Stomach smooth muscle (tissue), 2 donors: ENCODE measurements around the gene SRD5A1.
A peak's percentile ranks its signal among the peaks of the same experiment; 100 is the strongest.

ENCODE experiments used
- H3K27ac ChIP-seq: one replicate; pipeline ENCODE4 v1.7.0; 2013; ENCODE audit warnings: mild to moderate bottlenecking, low read length, inconsistent platforms
- H3K27me3 ChIP-seq, 2 donors: one replicate each; pipeline ENCODE4 v1.7.0; 2013; ENCODE audit warnings: low read length in 2 of 2; ENCODE audit not compliant: insufficient read depth in 2 of 2, control insufficient read depth in 1 of 2
- H3K36me3 ChIP-seq, 2 donors: one replicate each; pipeline ENCODE4 v1.7.0; 2013; ENCODE audit warnings: low read length in 2 of 2; ENCODE audit not compliant: control insufficient read depth in 2 of 2, insufficient read depth in 2 of 2
- H3K4me1 ChIP-seq: one replicate; pipeline ENCODE4 v1.7.0; 2013; ENCODE audit warnings: low read length; ENCODE audit not compliant: control insufficient read depth, insufficient read depth
- H3K4me3 ChIP-seq, 2 donors: one replicate each; pipeline ENCODE4 v1.7.0; 2013; ENCODE audit warnings: low read length in 2 of 2
- H3K9ac ChIP-seq, 2 donors: one replicate each; pipeline ENCODE4 v1.7.0; 2013; ENCODE audit warnings: low read length in 2 of 2, mild to moderate bottlenecking in 1 of 2
- H3K9me3 ChIP-seq, 2 donors: one replicate each; pipeline ENCODE4 v1.7.0; 2013; ENCODE audit warnings: low read length in 2 of 2; ENCODE audit not compliant: control insufficient read depth in 2 of 2
- donor health status: healthy.
- donor health status: Pancreatic carcinoma.

Gene SRD5A1, protein sequence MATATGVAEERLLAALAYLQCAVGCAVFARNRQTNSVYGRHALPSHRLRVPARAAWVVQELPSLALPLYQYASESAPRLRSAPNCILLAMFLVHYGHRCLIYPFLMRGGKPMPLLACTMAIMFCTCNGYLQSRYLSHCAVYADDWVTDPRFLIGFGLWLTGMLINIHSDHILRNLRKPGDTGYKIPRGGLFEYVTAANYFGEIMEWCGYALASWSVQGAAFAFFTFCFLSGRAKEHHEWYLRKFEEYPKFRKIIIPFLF

DNA sequence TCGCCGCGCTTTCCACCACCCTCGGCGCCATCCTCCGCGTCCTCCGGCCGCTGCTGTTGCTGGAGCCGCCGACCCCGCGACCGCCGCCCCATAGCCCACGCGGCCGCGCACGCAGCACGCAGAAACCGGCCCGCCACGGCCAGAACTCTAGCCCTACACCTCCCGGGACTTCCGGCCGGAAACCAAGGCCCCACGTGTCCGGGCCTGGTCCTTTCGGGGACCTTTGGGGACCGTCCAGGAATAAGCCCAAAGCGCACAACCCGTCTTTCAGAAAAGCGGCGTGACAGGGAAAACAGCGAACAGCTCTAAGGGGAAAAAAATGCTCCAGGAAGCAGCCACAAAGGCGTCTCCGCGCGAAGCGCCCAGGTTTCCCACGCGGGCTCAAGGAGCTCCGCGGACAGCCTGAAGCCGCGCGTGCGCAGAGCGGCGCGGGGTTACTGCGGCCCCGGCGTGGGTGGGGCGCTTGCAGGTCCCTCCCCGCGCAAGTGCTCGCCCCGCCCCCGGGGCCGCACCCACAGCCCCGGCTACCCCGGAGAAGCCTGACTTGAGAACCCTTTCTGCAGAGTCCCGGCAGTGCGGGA is at the start of gene SRD5A1, which contains the start of gene NSUN2:
Gene SRD5A1, plus strand, starts transcription at position 553 of the 581 bp plus-strand sequence. CDS start 137 bp downstream, outside the sequence.
Gene NSUN2, minus strand, starts transcription at position 157 of the 581 bp plus-strand sequence. Its CDS starts 65 bp downstream, at position 92.
- H3K36me3 ChIP-seq: peaks cover 3 to 14% of the 10 kb centered on the region in 2 donors
- H3K27me3 ChIP-seq: no peaks in the 10 kb centered on the region
- H3K9ac ChIP-seq: peak within 1 kb of the TSS; percentile 90 to 93
- H3K9me3 ChIP-seq: no peaks in the 10 kb centered on the region
- H3K27ac ChIP-seq: peak within 1 kb of the TSS; percentile 91
- H3K4me1 ChIP-seq: peaks cover 40% of the 10 kb centered on the region
- H3K4me3 ChIP-seq: peak within 1 kb of the TSS; percentile 92

DNA sequence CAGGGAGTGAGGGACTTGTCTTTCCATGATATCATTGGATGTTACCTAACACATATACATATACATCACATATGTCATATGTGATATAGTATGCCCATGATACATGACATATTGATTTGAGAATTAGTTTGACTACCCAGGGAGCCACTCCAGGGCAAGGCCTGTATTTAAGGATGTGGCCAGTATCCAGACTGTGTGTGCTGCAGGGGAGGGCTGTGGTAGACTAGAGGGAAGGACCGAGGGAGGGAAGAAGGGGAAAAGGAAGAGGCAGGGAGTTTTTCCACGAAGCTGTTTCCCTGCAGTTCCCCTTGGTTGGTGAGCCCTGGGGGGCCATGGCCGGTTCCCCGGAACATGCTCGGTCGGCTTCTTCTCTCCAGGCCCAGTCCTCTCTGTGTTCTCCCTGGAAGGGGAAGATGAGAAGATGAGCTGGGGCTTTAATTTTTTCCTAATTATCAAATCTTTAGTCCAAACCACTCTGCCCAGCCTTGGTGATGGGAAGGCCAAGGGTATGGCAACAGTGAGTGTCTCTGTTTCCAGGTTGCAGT is 49.1 kb upstream of the SRD5A1 start:
- Histone ChIP-seq H3K9me3 (peaks cover 0 to 4% of the 10 kb centered on the region in 2 donors), H3K27ac (no peak overlapping the region), H3K9ac (no peak overlapping the region), H3K4me3 (no peak overlapping the region), H3K36me3 (no peaks in the 10 kb centered on the region), H3K4me1 (peaks cover 10% of the 10 kb centered on the region), H3K27me3 (no peaks in the 10 kb centered on the region)

DNA sequence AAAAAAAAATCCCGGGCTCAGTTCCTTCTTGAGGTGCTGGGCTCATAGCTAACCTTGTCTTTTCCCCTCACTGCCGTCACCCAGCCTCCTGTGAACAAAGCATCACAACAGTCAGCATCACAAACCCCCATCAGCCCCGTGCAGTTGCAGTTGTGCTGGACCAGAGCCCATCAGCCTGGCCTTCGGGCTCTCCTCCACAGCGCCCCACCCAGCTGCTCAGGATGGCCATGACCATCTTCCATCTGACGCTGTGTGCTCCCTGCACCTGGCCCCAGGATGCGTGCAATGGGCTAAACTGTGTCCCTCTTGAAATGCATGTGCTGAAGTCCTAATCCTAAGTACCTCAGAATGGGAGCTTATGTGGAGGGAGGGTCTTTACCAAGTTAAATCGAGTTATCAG is 48.5 kb upstream of the SRD5A1 start:
- no peaks in the 10 kb centered on the region for H3K27me3 ChIP-seq
- H3K36me3 ChIP-seq: no peaks in the 10 kb centered on the region
- peaks cover 10% of the 10 kb centered on the region for H3K4me1 ChIP-seq
- peaks cover 0 to 4% of the 10 kb centered on the region in 2 donors for H3K9me3 ChIP-seq
- no peak overlapping the region for H3K27ac ChIP-seq
- H3K9ac ChIP-seq: no peak overlapping the region
- H3K4me3 ChIP-seq: no peak overlapping the region

DNA sequence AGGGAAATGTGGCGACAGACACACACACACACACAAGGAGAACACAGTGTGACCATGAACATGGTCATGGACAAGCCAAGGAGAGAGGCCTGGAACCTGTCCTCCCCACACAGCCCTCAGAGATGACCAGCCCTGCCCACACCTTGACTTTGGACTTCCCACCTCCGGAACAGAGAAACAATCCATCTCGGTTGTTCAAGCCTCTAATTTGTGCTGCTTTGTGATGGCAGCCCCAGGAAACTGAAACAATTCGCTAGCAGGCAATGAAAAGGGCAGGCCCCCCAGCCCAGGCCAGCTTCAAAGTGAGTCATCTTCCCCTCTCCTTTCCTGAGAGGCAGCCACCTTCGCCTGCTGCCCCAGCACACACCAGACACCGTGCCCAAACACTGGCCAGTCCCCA is 48.1 kb upstream of the SRD5A1 start:
- H3K4me3 ChIP-seq: no peak overlapping the region
- H3K9me3 ChIP-seq: peaks cover 0 to 4% of the 10 kb centered on the region in 2 donors
- no peaks in the 10 kb centered on the region for H3K27me3 ChIP-seq
- peaks cover 10% of the 10 kb centered on the region for H3K4me1 ChIP-seq
- H3K9ac ChIP-seq: no peak overlapping the region
- no peaks in the 10 kb centered on the region for H3K36me3 ChIP-seq
- no peak overlapping the region for H3K27ac ChIP-seq

DNA sequence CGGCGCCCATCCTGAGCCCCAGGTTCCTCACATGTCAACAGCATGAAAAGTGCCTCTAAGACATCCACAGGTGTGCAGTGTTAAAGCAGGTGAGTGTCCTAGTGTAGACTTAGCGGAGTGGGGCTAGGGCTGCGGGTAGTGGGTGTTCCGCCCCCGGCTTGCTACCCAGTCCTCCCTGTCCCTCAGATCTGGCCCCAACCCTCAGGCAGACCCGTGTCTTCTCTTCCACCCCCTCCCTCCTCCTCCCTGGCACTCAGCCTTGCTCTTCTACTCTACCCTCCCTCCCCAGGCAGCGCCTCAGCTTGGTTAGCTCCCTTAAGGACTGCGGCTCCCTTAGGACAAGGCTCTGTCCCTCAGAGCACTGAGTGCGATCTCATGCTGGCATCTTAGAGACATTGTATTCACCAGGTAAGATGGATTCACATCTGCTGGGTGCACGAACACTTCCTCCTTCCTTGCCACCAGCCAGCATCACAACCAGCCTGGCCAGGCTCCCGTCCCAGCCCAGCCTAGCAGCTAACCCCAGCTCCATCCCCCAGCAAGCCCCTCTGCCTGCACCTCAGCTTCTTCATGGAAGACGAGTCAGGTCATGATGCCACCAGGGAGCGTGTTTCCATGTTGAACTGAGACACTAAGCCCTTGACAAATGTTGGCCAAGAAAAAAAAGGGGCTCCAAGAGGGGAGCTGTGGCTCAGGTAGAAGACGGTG is 47.1 kb upstream of the SRD5A1 start:
- no peak overlapping the region for H3K27ac ChIP-seq
- H3K4me1 ChIP-seq: peaks cover 10% of the 10 kb centered on the region
- H3K9me3 ChIP-seq: peaks cover 0 to 4% of the 10 kb centered on the region in 2 donors
- H3K9ac ChIP-seq: no peak overlapping the region
- H3K36me3 ChIP-seq: no peaks in the 10 kb centered on the region
- no peaks in the 10 kb centered on the region for H3K27me3 ChIP-seq
- H3K4me3 ChIP-seq: no peak overlapping the region

DNA sequence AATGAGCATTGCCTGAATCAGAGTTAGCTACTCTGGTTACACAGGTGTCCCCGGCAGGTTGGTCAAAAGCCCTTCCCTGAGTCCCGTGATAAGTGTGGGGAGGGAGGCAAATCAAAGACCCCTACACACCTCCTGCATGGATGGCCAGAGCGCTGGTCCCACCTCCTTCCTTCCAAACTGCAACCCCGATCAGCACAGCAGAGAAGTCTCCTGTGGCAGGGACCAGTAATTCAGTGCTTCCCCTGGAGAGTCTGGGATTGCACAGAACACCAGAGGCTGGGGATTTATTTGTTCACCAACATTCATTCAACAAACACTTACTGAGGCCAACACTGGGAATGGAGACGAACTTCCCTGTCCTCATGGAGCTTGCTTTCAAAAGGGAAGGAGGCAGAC is 46.6 kb upstream of the SRD5A1 start:
- Histone ChIP-seq H3K27ac (no peak overlapping the region), H3K4me3 (no peak overlapping the region), H3K9me3 (peaks cover 0 to 4% of the 10 kb centered on the region in 2 donors), H3K27me3 (no peaks in the 10 kb centered on the region), H3K4me1 (peaks cover 10% of the 10 kb centered on the region), H3K36me3 (no peaks in the 10 kb centered on the region), H3K9ac (no peak overlapping the region)

DNA sequence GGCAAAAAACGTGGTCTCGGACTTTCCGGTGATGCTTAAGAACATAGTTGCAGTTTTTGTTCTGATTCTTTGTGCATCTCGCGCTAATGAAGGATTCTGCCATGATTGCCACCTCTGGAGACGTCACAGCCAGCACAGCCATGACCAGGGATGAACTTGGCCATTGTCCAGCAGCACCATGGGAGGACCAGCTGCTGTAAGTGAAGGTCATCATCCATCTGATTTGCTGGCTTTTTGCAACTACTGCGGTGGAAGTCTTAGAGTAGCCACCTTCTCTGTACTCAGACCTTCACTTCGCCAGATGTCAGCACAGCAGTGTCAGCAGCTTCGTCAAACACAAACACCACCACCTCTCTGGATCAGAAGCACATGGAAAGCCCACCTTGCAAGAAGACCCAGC is 46.1 kb upstream of the SRD5A1 start:
- no peak overlapping the region for H3K9ac ChIP-seq
- no peaks in the 10 kb centered on the region for H3K36me3 ChIP-seq
- peaks cover 0 to 4% of the 10 kb centered on the region in 2 donors for H3K9me3 ChIP-seq
- H3K4me3 ChIP-seq: no peak overlapping the region
- H3K4me1 ChIP-seq: peaks cover 10% of the 10 kb centered on the region
- H3K27ac ChIP-seq: no peak overlapping the region
- H3K27me3 ChIP-seq: no peaks in the 10 kb centered on the region

DNA sequence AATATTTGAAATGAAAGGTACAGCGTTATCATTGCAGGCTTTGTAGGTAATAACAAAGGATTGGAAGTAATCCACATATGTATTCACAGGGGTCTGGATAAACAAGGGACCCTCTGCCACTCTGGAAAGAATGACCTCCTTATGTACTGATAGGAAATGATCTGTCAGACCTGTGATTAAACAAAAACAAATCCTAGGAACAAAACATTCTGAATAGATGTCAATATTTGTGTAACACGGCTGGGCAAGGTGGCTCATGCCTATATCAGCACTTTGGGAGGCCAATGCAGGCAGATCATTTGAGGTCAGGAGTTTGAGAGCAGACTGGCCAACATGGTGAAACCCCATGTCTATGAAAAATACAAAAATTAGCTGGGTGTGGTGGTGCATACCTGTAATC is 42.7 kb upstream of the SRD5A1 start:
- peaks cover 0 to 4% of the 10 kb centered on the region in 2 donors for H3K9me3 ChIP-seq
- no peak overlapping the region for H3K27ac ChIP-seq
- no peak overlapping the region for H3K4me3 ChIP-seq
- H3K36me3 ChIP-seq: no peaks in the 10 kb centered on the region
- H3K27me3 ChIP-seq: no peaks in the 10 kb centered on the region
- no peaks in the 10 kb centered on the region for H3K4me1 ChIP-seq
- no peak overlapping the region for H3K9ac ChIP-seq

DNA sequence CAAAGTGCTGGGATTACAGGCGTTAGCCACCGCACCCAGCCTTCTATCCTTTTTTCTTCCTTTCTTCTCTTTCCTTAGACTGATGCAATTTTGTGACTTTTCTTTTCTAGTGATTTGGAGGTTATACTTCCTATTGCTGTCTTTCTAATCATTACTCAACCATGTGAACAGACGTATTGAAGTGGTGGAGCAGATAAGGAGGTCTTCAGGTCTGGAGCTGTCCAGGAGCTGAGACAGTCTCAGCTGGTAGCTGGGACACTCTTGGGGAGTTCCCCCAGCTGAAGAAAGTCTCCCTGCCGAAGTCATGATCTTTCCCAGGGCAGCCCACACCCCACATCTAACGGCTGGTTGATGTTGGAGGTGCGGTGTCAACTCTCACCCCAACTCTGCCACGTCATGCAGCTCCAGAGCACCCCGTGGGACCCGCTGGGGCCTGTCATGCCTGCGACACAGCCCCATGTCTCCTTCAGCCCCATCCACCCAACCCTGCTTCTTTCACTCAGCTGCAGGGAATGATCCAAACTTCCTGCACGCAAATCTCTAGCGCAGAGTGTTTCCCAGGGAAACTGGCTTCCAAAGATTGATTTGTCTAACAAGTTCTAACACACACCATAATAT is 41.5 kb upstream of the SRD5A1 start:
- Histone ChIP-seq H3K27ac (no peak overlapping the region), H3K36me3 (peaks cover 0 to 5% of the 10 kb centered on the region in 2 donors), H3K9me3 (peaks cover 0 to 4% of the 10 kb centered on the region in 2 donors), H3K4me3 (no peak overlapping the region), H3K27me3 (no peaks in the 10 kb centered on the region), H3K9ac (no peak overlapping the region), H3K4me1 (no peaks in the 10 kb centered on the region)

DNA sequence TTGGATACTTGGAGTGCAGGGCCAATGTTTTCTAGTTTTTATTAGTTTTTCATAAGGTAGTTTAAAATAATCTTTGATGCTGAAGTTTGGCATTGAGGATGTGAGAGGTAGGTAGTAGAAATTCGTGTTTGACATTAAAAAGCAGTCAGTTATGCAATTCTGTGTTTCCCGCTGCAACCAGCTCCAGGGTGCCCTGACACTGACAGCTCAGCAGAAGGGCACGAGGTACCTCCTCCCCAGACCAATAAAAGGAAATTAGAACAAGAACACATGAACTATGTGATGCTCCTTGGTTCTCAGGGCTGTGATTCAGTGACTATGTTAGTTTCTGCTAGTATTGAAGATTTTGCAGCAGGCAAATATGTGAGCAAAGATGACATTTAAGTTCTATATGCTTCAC is 40.6 kb upstream of the SRD5A1 start:
- Histone ChIP-seq H3K4me1 (peaks cover 4% of the 10 kb centered on the region), H3K9me3 (no peaks in the 10 kb centered on the region), H3K36me3 (peaks cover 4 to 5% of the 10 kb centered on the region in 2 donors), H3K27me3 (no peaks in the 10 kb centered on the region), H3K27ac (no peak overlapping the region), H3K9ac (no peak overlapping the region), H3K4me3 (no peak overlapping the region)
